ENCODE results near the gene SLC12A3.

SLC12A3 gene

DNA sequence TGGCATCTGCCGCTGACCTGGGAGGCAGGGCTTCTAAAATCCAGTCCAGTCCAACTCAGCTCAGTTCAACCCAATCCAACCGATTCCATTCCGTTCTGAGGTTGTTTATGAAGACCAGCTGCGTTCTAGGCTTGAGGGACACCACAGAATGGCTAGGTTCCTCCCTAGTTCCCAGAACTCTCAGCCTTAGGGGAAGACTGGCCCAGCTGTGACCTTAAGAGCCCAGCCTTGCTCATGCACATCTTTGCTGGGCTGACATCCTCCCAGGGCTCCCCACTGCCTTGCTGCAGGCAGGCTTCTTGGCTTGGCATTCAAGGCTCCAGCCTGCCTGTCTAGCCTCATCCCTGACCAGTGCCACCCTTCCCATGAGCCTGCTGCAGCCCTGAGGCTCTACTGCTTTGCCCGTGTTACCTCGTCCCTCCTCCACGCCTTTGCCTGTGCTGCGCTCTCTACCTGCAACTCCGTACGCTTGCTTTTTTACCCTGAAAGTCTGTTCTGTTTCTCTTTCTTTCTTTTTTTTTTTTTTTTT, 7.9 kb downstream of the SLC12A3 start:
- Histone ChIP-seq H3K9me3 (ENCODE audit: insufficient read depth, low read length, severe bottlenecking) (no peaks in the 10 kb centered on the region), H2AFZ (ENCODE audit: low read depth, low read length) (no peak overlapping the region), H3K4me3 (ENCODE audit: low read depth in 1 of 2, low read length in 2 of 2) (no peak overlapping the region), H3K4me2 (ENCODE audit: insufficient read depth, low read length) (no peak overlapping the region), H3K9ac (ENCODE audit: low read depth, low read length) (no peak overlapping the region), H3K27me3 (ENCODE audit: insufficient read depth, low read length, poor library complexity) (no peaks in the 10 kb centered on the region), H4K20me1 (ENCODE audit: insufficient read depth, low read length) (no peaks in the 10 kb centered on the region), H3K79me2 (ENCODE audit: insufficient read depth, low read length) (no peaks in the 10 kb centered on the region), H3K4me1 (ENCODE audit: insufficient read depth, low read length) (no peaks in the 10 kb centered on the region), H3K36me3 (ENCODE audit: insufficient read depth, low read length) (no peaks in the 10 kb centered on the region), H3K27ac (ENCODE audit: low read length) (no peak overlapping the region)
- no peak for DNase-seq
- ATAC-seq (ENCODE audit: insufficient read depth, low read depth) = no peak; the same call in 2 of the 3 replicates
- TF ChIP-seq, protein P1, sequence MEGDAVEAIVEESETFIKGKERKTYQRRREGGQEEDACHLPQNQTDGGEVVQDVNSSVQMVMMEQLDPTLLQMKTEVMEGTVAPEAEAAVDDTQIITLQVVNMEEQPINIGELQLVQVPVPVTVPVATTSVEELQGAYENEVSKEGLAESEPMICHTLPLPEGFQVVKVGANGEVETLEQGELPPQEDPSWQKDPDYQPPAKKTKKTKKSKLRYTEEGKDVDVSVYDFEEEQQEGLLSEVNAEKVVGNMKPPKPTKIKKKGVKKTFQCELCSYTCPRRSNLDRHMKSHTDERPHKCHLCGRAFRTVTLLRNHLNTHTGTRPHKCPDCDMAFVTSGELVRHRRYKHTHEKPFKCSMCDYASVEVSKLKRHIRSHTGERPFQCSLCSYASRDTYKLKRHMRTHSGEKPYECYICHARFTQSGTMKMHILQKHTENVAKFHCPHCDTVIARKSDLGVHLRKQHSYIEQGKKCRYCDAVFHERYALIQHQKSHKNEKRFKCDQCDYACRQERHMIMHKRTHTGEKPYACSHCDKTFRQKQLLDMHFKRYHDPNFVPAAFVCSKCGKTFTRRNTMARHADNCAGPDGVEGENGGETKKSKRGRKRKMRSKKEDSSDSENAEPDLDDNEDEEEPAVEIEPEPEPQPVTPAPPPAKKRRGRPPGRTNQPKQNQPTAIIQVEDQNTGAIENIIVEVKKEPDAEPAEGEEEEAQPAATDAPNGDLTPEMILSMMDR (IDR thresholded peaks at IDR 0.05; ENCODE audit: borderline replicate concordance, extremely low read depth, low read length, poor library complexity, severe bottlenecking) = no peak
- no peak for TF ChIP-seq EZH2 (IDR thresholded peaks at IDR 0.05; ENCODE audit: borderline replicate concordance, low read depth, low read length, severe bottlenecking)

DNA sequence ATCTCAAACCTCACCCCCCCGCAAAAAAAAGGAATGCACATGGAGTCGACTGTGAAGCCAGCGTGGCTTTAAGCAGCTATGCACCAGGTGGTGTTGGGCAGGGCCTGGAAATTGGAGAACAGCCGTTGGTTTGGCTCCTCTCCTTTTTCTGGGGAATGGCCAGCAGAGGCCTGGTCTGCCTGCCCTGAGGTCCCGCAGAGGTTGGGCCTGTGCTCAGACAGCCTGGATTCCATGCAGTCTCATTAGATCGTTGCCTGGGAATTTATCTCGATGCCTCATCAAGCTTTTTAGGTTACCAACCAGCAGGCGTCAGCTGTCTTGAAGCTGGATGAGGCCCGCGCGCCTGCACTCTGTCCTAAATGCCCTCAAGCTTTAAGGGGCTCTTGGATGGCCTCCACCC, 9.8 kb downstream of the SLC12A3 start:
- ATAC-seq (ENCODE audit: insufficient read depth, low read depth) (no peak), DNase-seq (no peak)
- no peak for TF ChIP-seq EZH2 (IDR thresholded peaks at IDR 0.05; ENCODE audit: borderline replicate concordance, low read depth, low read length, severe bottlenecking)
- TF ChIP-seq, protein P1 (IDR thresholded peaks at IDR 0.05; ENCODE audit: borderline replicate concordance, extremely low read depth, low read length, poor library complexity, severe bottlenecking) = no peak
- no peaks in the 10 kb centered on the region for H3K4me1 ChIP-seq (ENCODE audit: insufficient read depth, low read length)
- no peak overlapping the region for H3K4me3 ChIP-seq (ENCODE audit: low read depth in 1 of 2, low read length in 2 of 2)
- H3K27ac ChIP-seq (ENCODE audit: low read length) = no peak overlapping the region
- H4K20me1 ChIP-seq (ENCODE audit: insufficient read depth, low read length) = no peaks in the 10 kb centered on the region
- no peaks in the 10 kb centered on the region for H3K36me3 ChIP-seq (ENCODE audit: insufficient read depth, low read length)
- no peak overlapping the region for H2AFZ ChIP-seq (ENCODE audit: low read depth, low read length)
- no peaks in the 10 kb centered on the region for H3K79me2 ChIP-seq (ENCODE audit: insufficient read depth, low read length)
- H3K9ac ChIP-seq (ENCODE audit: low read depth, low read length) = no peak overlapping the region
- H3K9me3 ChIP-seq (ENCODE audit: insufficient read depth, low read length, severe bottlenecking) = no peaks in the 10 kb centered on the region
- no peaks in the 10 kb centered on the region for H3K27me3 ChIP-seq (ENCODE audit: insufficient read depth, low read length, poor library complexity)
- no peak overlapping the region for H3K4me2 ChIP-seq (ENCODE audit: insufficient read depth, low read length)

DNA sequence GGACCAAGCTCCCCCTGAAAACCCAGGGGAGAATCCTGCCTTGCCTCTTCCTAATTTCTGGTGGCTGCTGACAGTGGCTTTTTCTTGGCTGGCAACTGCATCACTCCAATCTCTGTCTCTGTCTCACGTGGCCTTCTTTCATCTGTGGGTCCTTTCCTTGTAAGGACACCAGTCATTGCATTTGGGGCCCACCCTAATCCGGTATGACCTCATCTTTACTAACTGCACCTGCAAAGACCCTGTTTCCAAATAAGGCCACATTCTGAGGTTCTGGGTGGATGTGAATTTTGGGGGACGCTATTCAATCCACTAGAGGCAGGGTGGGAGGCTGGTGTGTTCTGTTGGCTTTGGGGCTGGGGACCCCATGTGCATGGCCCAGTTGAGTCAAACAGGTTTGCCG, 11.0 kb downstream of the SLC12A3 start:
- Histone ChIP-seq H4K20me1 (ENCODE audit: insufficient read depth, low read length) (no peaks in the 10 kb centered on the region), H3K4me1 (ENCODE audit: insufficient read depth, low read length) (no peaks in the 10 kb centered on the region), H2AFZ (ENCODE audit: low read depth, low read length) (no peak overlapping the region), H3K4me2 (ENCODE audit: insufficient read depth, low read length) (no peak overlapping the region), H3K9ac (ENCODE audit: low read depth, low read length) (no peak overlapping the region), H3K27me3 (ENCODE audit: insufficient read depth, low read length, poor library complexity) (no peaks in the 10 kb centered on the region), H3K79me2 (ENCODE audit: insufficient read depth, low read length) (no peaks in the 10 kb centered on the region), H3K4me3 (ENCODE audit: low read depth in 1 of 2, low read length in 2 of 2) (no peak overlapping the region), H3K27ac (ENCODE audit: low read length) (no peak overlapping the region), H3K9me3 (ENCODE audit: insufficient read depth, low read length, severe bottlenecking) (no peaks in the 10 kb centered on the region), H3K36me3 (ENCODE audit: insufficient read depth, low read length) (no peaks in the 10 kb centered on the region)
- no peak for DNase-seq
- TF ChIP-seq, protein P1 (IDR thresholded peaks at IDR 0.05; ENCODE audit: borderline replicate concordance, extremely low read depth, low read length, poor library complexity, severe bottlenecking) = no peak
- no peak for TF ChIP-seq EZH2 (IDR thresholded peaks at IDR 0.05; ENCODE audit: borderline replicate concordance, low read depth, low read length, severe bottlenecking)
- ATAC-seq (ENCODE audit: insufficient read depth, low read depth) = no peak
